Parathyroid adenoma (tissue), 2 donors: Measurements from ENCODE around the gene NR0B2.

Source experiments
- H2AFZ ChIP-seq: fragments of 300-600 bp; sonication (generic); one replicate; pipeline ENCODE4 v1.7.0; 2017; ENCODE audit warnings: antibody characterized with exemption, mild to moderate bottlenecking
- H3K27ac ChIP-seq: fragments of 300-600 bp; sonication (generic); one replicate; pipeline ENCODE4 v1.7.0; 2017
- H3K27me3 ChIP-seq: fragments of 300-600 bp; sonication (generic); one replicate; pipeline ENCODE4 v1.7.0; 2017; ENCODE audit warnings: low read length; ENCODE audit not compliant: control insufficient read depth, insufficient read depth
- H3K36me3 ChIP-seq: fragments of 300-600 bp; sonication (generic); one replicate; pipeline ENCODE4 v1.7.0; 2017; ENCODE audit warnings: low read length; ENCODE audit not compliant: control insufficient read depth, insufficient read depth
- H3K4me1 ChIP-seq: fragments of 300-600 bp; sonication (generic); one replicate; pipeline ENCODE4 v1.7.0; 2017; ENCODE audit warnings: control low read depth
- H3K4me2 ChIP-seq: fragments of 300-600 bp; sonication (generic); one replicate; pipeline ENCODE4 v1.7.0; 2017; ENCODE audit warnings: low read length
- H3K4me3 ChIP-seq: fragments of 300-600 bp; sonication (generic); one replicate; pipeline ENCODE4 v1.7.0; 2017; ENCODE audit warnings: low read depth, low read length
- H3K79me2 ChIP-seq: fragments of 300-600 bp; sonication (generic); one replicate; pipeline ENCODE4 v1.7.0; 2017; ENCODE audit warnings: control low read depth
- H3K9ac ChIP-seq: fragments of 300-600 bp; sonication (generic); one replicate; pipeline ENCODE4 v1.7.0; 2017; ENCODE audit warnings: mild to moderate bottlenecking
- H3K9me3 ChIP-seq: fragments of 300-600 bp; sonication (generic); one replicate; pipeline ENCODE4 v1.7.0; 2017; ENCODE audit warnings: low read length; ENCODE audit not compliant: control insufficient read depth
- TF ChIP-seq, protein P1 (sequence below): fragments of 300-600 bp; sonication (generic); IDR thresholded peaks from one replicate; pipeline ENCODE4 v1.7.0; 2017; ENCODE audit warnings: antibody characterized with exemption, mild to moderate bottlenecking
- donor health status: primary hyperparathyroidism.

NR0B2 gene

DNA sequence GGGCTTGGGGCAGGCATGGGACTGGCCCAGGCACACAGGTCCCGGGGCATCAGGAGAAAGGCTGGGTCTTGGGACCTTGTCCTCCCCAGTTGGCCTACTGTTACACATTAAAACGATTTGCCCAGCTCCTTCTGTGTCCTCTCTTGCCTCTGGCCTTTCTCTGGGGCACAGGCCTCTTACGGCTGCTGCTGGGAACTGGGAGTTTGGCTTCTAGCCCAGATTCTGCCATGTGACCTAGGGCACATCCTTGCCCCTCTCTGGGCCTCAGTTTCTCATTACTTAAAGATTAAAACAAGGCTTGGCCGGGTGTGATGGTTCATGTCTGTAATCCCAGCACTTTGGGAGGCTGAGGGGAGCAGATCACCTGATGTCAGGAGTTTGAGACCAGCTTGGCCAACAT, 32.5 kb upstream of the NR0B2 start:
- H3K27ac ChIP-seq, result no peak overlapping the region
- H2AFZ ChIP-seq, result no peak overlapping the region
- H3K36me3 ChIP-seq, result no peaks in the 10 kb centered on the region
- no peaks in the 10 kb centered on the region for H3K4me1 ChIP-seq
- H3K9ac ChIP-seq, result no peak overlapping the region
- no peaks in the 10 kb centered on the region for H3K27me3 ChIP-seq
- no peaks in the 10 kb centered on the region for H3K9me3 ChIP-seq
- no peak overlapping the region for H3K4me3 ChIP-seq
- H3K79me2 ChIP-seq, result peaks cover under 1% of the 10 kb centered on the region
- TF ChIP-seq, protein P1, sequence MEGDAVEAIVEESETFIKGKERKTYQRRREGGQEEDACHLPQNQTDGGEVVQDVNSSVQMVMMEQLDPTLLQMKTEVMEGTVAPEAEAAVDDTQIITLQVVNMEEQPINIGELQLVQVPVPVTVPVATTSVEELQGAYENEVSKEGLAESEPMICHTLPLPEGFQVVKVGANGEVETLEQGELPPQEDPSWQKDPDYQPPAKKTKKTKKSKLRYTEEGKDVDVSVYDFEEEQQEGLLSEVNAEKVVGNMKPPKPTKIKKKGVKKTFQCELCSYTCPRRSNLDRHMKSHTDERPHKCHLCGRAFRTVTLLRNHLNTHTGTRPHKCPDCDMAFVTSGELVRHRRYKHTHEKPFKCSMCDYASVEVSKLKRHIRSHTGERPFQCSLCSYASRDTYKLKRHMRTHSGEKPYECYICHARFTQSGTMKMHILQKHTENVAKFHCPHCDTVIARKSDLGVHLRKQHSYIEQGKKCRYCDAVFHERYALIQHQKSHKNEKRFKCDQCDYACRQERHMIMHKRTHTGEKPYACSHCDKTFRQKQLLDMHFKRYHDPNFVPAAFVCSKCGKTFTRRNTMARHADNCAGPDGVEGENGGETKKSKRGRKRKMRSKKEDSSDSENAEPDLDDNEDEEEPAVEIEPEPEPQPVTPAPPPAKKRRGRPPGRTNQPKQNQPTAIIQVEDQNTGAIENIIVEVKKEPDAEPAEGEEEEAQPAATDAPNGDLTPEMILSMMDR, result no peak
- H3K4me2 ChIP-seq, result no peak overlapping the region

DNA sequence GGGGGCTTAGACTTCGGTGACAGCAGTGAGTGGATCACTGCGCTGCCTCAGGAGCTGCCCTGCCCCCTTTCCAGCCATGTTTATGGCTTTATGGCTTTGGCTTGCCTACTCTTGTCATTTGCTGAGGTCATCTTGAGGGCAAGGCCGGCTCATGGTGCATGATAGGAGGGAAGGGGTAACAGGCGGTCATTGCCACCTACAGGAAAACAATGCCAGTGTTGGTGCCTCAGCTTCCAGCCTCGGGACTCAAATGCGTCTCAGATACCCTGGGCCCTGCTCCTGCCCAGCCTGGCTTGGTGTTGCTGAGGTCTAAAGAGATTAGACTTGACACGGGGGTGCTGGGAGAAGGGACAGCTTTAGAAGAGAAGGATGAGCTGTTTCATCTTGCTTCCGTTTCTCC, 32.0 kb upstream of the NR0B2 start:
- H3K36me3 ChIP-seq, result no peaks in the 10 kb centered on the region
- H3K4me3 ChIP-seq, result no peak overlapping the region
- TF ChIP-seq, protein P1, result no peak
- no peak overlapping the region for H2AFZ ChIP-seq
- H3K4me2 ChIP-seq, result no peak overlapping the region
- H3K27ac ChIP-seq, result no peak overlapping the region
- H3K79me2 ChIP-seq, result no peaks in the 10 kb centered on the region
- no peaks in the 10 kb centered on the region for H3K9me3 ChIP-seq
- H3K4me1 ChIP-seq, result no peaks in the 10 kb centered on the region
- H3K27me3 ChIP-seq, result no peaks in the 10 kb centered on the region
- H3K9ac ChIP-seq, result no peak overlapping the region

DNA sequence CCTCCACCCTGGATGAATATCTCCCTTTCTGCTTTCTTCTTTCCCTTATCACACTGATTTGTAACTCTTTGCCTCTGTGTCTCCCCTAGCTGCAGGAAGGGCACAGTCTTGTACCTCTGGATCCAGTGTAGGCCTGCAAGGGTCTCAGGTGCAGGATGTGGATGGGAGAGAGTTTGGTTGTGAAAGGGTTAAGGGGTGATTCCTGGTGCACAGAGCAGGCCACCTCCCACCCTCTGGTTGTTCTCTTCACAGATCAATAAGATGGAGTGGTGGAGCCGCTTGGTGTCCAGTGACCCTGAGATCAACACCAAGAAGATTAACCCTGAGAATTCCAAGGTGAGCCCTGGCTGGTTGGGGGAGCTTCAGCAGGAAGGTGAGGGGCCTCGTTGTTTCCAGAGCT, 31.4 kb upstream of the NR0B2 start:
- Histone ChIP-seq H3K4me2 (no peak overlapping the region), H3K4me3 (no peak overlapping the region), H3K79me2 (no peaks in the 10 kb centered on the region), H3K9ac (no peak overlapping the region), H3K27ac (no peak overlapping the region), H3K9me3 (no peaks in the 10 kb centered on the region), H2AFZ (no peak overlapping the region), H3K4me1 (no peaks in the 10 kb centered on the region), H3K36me3 (no peaks in the 10 kb centered on the region), H3K27me3 (no peaks in the 10 kb centered on the region)
- TF ChIP-seq, protein P1, result no peak

DNA sequence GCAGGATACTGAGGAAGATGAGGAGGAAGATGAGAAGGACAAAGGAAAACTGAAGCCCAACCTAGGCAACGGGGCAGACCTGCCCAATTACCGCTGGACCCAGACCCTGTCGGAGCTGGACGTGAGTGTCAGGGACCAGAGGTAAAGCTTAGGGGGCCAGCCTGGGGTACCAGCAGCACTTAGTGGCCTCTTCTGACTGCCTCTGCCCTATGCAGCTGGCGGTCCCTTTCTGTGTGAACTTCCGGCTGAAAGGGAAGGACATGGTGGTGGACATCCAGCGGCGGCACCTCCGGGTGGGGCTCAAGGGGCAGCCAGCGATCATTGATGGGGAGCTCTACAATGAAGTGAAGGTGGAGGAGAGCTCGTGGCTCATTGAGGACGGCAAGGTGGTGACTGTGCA, 28.9 kb upstream of the NR0B2 start:
- no peaks in the 10 kb centered on the region for H3K4me1 ChIP-seq
- TF ChIP-seq, protein P1, result no peak
- no peak overlapping the region for H3K27ac ChIP-seq
- H3K4me2 ChIP-seq, result no peak overlapping the region
- H2AFZ ChIP-seq, result no peak overlapping the region
- no peaks in the 10 kb centered on the region for H3K27me3 ChIP-seq
- H3K9ac ChIP-seq, result no peak overlapping the region
- no peaks in the 10 kb centered on the region for H3K36me3 ChIP-seq
- H3K4me3 ChIP-seq, result no peak overlapping the region
- no peaks in the 10 kb centered on the region for H3K79me2 ChIP-seq
- no peaks in the 10 kb centered on the region for H3K9me3 ChIP-seq

DNA sequence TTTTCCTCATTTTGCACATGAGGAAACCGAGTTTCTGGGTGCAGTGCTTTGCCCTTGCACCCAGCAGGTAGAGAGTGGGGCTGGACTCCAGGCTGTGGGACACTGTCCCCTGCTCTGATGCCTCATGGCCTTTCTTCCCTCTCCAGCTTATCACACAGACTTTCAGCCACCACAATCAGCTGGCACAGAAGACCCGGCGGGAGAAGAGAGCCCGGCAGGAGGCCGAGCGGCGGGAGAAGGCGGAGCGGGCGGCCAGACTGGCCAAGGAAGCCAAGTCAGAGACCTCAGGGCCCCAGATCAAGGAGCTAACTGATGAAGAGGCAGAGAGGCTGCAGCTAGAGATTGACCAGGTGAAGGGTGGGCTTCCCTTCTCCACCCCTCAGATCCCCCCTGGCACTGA, 27.5 kb upstream of the NR0B2 start:
- Histone ChIP-seq H3K27ac (no peak overlapping the region), H3K36me3 (no peaks in the 10 kb centered on the region), H3K79me2 (no peaks in the 10 kb centered on the region), H3K9me3 (no peaks in the 10 kb centered on the region), H2AFZ (no peak overlapping the region), H3K4me2 (no peak overlapping the region), H3K9ac (no peak overlapping the region), H3K4me3 (no peak overlapping the region), H3K4me1 (no peaks in the 10 kb centered on the region), H3K27me3 (no peaks in the 10 kb centered on the region)
- TF ChIP-seq, protein P1, result no peak
